Adipose tissue (tissue), 3 donors: ENCODE results near the gene ELF5. TPM values are rescaled to one million over a fixed set of nuclear protein-coding genes. Genes with fewer than 3 reads are reported as not detected.

ENCODE experiments used
- H3K27ac ChIP-seq: one replicate; pipeline ENCODE4 v1.5.1; 2013; ENCODE audit warnings: low read depth, low read length
- WGBS, 3 donors: extraction: QIAGEN DNeasy Blood & Tissue Kit; methylation state at CpG; one replicate each; pipeline ENCODE4 v1.1.7; 2013; 5-methylcytosine and 5-hydroxymethylcytosine counted together
- polyA plus RNA-seq, 3 donors: library from polyadenylated mRNA; stranded (reverse); fragments of 200-250 nt; gene quantifications; one replicate each; pipeline ENCODE4 v1.2.3, GENCODE V29; 2013
- donor health status: healthy with polysubstance abuse.
- donor health status: Bipolar disorder and iron deficiency.
- donor health status: healthy.

Gene ELF5
- polyA plus RNA-seq = under 1 TPM in 2 of 3 donors, not detected in 1; 0.06 to 0.14 TPM

DNA sequence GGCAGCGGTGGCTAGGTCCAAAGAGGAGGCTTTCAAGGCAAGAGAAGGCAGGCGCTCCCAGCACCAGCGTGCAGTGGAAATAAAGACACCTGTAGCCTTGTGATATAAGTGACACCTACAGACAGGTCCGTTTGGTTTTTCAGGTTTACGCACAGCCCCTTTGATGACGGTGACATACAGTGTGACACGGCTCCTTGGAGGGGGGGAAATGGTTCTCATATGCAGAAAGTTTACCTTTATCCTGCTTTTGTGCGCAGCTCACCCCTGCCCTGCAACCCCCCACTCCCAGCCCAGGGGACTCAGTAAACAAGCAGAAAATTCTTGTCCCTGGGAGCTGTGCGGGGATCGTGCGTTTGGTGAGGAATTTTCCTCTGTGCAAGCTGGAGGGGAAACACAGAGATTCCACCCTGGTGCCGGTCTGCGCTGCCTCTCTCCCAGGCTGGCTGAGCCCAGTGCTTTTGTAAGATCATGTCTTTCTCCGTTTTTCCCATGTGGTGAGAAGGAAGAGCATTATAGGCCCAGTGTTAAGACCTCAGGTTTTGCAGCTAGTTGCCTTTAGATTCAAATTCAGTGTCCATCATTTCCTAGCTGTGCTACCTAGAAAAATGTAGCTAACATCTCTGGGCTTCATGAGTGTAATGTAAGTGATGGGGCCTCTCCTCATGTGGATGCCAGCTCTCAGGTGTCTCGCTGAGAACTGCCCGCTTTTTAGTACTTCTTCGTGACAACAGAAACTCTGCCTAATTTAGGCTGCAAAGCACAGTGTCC lies at the start of gene ELF5:
Gene ELF5 (minus strand): TSS at position 113 of the 768 bp plus-strand sequence. CDS start 8,045 bp downstream, outside the sequence.
- H3K27ac ChIP-seq = no peak within 1 kb of the TSS
- 52 to 81% (median 77%) methylated on average over 17 of the region's 17 CpGs for WGBS, 3 donors

DNA sequence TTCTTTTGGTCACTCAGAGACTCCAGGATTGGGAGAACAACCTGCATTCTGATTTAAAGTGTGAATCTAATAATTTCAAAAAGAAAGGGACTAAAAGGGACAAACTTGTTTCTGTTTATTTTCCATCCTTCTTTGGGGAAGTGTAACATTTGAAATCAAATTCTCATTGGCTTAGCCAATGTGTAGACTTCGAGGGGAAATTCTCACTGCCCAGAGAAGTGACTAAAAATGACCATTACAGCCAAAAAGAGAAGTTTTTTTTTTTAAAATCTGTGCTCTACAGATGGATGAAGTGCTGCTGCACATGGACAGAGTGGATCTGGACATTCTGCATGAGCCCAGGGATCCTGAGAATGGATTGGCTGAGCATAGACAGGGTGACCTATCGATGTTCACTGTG lies 49.4 kb upstream of the ELF5 start:
- WGBS, 3 donors = 68 to 85% (median 79%) methylated on average over 2 of the region's 2 CpGs
- no peak overlapping the region for H3K27ac ChIP-seq

DNA sequence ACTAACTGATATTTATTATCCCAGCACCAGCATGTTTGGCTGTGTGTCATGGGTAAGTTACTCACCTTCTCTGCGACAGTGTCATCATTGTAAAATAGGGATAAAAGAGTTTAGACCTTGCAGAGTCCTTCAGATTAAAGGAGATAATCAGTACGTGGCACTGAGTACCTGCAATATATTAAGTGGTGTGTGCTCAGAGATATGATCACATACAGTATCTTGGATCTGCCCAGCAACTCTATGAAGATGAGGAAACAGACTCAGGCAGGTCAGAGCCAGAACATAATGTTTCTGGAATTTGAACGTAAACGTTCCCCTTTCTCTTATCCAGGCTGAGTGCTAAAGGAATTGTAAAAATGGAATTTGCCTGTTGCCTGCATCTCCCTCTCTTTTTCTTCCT lies 46.9 kb upstream of the ELF5 start:
- no peak overlapping the region for H3K27ac ChIP-seq
- WGBS, 3 donors = 68 to 80% (median 76%) methylated on average over 4 of the region's 4 CpGs

DNA sequence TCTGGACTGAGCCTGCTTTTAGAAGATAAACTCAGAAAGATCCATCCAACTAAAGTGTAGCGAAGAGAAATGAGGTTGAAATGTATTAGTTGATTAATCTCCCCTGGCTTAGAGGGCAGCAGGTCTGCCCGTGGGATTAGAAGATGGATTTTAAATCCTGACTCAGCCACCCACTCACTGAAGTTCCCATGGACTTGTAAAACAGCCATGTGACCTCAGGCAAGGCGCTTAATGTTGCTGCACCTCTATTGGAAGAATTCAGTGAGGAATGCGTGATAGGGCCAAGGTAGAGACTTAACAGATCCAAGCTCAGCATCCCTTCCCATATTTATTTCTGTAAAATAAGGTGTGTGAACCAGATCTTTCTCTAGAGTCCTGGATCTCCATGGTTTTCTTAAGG lies 45.1 kb upstream of the ELF5 start:
- whole genome bisulfite sequencing, 3 donors = 77 to 91% (median 81%) methylated on average over 4 of the region's 4 CpGs
- H3K27ac ChIP-seq = no peak overlapping the region

DNA sequence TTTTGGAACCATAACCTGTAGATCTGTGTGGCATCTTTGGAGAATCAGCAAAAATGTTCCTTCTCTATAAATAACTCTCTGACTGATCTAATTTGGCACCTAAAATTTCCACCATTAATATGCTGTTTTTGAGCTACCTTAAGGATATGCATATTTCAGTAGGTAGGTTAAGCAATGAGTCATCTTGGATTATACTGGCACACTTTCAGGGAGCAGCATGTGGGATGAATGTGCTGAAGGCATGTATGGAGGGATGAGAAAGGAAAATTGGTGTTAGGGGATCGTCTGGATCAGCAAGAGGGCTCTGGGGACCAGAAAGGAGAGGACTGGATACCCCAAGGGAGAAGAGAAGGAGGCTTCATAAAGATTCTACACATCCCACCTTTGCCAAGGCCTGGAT lies 44.6 kb upstream of the ELF5 start:
- H3K27ac ChIP-seq = no peak overlapping the region
- WGBS, 3 donors = 43 to 52% (median 50%) methylated on average over 1 of the region's 1 CpG

DNA sequence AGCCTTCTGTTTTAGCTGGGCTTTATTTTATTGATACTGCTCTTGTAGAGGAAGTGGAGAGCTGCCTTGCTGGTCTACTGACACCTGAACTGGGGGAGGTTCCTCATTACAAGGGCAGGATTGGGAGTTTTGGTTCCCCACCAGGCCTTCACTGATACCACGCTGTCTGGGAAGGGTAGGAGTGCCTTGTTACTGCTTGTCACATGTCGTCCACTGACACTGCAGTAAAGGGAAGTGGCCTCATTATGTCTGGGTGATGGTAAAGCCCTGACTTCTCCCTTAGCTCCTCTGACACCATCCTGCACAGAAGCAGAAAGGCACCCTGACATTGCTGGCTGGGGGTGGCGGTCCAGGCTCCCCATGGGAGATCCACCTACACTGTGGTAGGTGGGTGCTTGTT lies 38.7 kb upstream of the ELF5 start:
- 52 to 83% (median 53%) methylated on average over 3 of the region's 3 CpGs for WGBS, 3 donors
- no peak overlapping the region for H3K27ac ChIP-seq

DNA sequence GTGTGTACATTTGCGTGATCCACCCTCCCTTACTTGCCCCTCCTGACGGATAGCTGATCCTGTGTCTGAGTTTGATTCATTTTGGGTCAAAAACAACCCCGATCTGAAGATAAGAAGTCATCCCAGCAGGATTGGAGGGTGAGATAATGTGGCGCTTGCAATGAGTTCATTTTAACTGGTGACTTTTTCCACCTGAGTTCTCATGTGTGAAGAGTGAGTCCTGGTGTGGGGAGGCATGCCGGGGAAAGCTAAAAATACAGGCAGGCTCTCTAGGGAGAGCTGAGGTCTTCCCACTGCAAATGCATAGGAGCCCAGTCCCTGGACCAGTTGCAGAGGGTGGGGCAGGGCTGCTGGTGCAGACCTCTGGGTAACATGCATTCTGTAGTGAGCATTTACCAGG lies 35.7 kb upstream of the ELF5 start:
- H3K27ac ChIP-seq = no peak overlapping the region
- 61 to 63% (median 61%) methylated on average over 5 of the region's 5 CpGs for WGBS, 3 donors

DNA sequence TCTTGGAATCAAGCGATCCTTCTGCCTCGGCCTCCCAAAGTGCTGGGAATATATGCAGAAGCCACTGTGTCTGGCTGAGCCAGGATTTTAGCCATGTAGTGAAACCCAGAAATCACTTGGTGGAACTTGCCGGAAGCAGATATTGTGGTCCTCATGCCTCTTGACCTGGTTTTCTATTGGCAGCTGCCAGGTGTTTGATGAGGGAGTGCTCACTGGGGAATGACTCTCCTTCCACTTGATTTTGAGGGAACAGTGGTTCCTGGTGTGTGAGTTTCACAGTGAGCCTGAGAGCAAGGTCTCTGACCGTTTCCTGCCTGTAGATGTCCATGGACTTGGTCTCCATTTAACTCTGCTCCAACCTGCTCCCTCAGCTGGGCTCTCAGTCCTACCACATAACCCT lies 34.7 kb upstream of the ELF5 start:
- WGBS, 3 donors = 83 to 92% (median 85%) methylated on average over 4 of the region's 4 CpGs

DNA sequence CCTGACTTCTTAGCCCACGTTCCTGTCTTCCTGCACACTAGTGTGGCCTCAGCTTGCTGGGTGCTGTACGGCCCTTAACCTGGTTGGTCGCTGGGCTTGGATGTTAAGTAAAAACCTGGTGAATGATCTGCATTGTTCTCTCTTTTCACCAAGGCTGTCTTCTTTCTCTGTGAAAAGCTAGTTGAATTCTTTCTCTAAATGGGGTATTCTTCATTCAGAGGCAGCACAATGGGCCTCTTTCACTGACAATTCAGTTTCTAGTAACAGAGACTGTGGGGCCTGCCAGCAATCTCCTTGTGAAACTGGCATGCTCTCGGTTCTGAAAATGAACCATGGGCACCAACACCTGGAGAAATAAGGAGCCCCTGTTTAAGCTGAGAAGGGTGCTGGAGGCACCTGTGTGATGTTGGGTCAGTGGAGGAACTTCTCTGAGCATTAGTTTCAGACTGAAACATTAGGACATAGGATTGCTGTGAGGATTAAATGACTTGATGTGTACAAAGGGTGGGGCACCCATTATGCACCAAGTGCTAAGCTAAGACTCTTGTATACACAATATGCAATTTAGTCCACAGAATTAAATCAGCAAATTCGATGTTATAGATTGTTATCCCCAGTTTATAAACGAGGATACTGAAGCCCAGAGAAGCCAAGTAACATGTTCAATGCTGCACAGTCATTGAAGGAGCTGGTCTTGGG lies 33.1 kb upstream of the ELF5 start:
- WGBS, 3 donors = 53 to 74% (median 70%) methylated on average over 6 of the region's 6 CpGs
- no peak overlapping the region for H3K27ac ChIP-seq

More for the DNA sequence above, 34.7 kb upstream of the ELF5 start:
- no peak overlapping the region for H3K27ac ChIP-seq

DNA sequence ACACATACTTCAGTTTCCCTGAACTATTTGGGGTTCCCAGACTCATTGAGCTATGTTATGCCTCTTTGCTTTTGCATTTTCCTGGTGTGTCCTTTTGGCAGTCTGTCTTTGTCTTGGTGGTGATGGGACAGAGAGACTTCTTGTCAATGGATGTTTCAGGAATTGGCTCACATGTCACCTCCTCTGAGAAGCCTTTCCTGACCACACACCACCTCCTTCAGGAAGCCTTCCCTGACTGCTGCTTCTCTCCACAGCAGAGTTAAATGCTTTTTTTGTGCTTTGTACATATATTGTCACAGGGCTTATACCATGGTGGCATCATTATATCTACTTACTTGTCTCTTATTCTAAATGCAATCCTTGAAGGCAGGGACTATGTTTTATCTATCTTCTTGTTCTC lies 28.5 kb upstream of the ELF5 start:
- H3K27ac ChIP-seq = no peak overlapping the region

DNA sequence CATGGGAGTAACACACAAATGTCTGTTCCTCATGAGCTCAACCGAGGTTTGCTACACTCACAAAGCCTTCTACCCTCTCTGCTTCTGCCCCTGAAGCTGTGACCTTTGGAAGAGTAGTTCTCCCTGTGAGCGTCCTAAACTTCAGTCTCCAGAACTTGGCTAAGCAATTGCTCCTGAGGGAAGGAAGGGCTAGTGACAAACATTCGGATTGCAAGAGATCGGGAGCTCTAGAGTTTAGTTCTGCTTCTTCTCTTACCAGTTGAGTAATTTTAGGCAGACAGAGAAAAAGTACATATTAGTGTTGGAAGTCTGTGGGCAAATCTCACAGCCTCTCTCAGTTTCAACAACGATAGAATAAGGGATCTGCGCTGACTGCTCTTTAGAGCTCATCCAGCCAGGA lies 27.3 kb upstream of the ELF5 start:
- no peak overlapping the region for H3K27ac ChIP-seq
- WGBS, 3 donors = 68 to 84% (median 69%) methylated on average over 6 of the region's 6 CpGs

DNA sequence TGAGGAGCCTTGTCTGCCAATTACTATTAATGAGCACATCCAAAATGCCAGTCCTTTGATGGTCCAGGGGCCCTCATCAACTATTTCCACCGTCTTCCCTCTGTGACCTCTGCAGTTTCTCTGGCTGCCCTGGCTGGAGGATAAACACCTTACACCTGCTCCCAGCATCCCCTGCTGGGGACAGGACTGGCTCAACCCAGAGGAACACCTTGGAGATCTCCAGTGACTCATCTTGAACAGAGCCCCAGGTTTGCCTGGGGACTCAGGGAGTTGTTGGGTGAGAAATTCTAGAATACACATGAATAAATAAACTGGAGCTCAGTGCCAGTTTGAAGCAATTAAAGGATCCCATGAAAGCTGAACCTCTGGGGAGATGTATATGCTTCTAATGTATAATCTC lies 24.0 kb upstream of the ELF5 start:
- no peak overlapping the region for H3K27ac ChIP-seq
- WGBS, 3 donors = 58 to 77% (median 60%) methylated on average over 1 of the region's 1 CpG

DNA sequence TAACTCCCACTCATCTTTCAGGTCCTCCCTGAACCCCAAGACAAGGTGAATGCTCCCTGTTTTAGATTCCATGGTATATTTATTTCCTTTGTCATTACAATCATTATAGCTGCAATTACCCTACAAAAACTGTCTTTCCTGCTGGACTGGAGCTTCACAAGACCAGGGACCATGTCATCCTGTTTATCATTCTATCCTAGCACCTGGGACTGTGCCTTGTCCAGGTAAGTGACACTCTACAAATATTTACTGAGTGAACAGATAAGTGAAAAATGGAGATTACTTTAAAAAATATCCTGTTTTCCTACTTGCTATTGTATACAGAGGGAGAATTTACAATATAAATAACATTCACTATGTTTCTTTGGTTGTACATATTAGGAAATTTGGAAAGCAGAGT lies 22.5 kb upstream of the ELF5 start:
- H3K27ac ChIP-seq = no peak overlapping the region

DNA sequence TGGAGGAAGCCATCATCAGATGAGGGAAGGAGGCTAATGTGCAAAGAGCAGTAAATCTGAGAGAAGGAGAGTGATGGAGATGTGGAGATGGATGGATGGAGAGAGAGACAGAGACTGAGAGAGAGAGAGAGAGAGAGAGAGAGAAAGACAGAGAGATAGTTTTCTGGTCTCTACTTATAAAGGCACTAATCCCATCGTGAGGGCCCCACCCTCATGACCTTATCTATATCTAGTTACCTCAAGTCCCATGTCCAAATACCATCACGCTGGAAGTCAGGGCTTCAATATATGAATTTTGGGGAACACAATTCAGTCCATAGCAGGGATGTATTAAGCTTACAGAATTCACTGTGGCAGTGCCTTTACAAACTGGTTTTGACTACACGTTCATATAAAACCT lies 21.2 kb upstream of the ELF5 start:
- 85 to 95% (median 88%) methylated on average over 3 of the region's 3 CpGs for WGBS, 3 donors
- H3K27ac ChIP-seq = no peak overlapping the region

DNA sequence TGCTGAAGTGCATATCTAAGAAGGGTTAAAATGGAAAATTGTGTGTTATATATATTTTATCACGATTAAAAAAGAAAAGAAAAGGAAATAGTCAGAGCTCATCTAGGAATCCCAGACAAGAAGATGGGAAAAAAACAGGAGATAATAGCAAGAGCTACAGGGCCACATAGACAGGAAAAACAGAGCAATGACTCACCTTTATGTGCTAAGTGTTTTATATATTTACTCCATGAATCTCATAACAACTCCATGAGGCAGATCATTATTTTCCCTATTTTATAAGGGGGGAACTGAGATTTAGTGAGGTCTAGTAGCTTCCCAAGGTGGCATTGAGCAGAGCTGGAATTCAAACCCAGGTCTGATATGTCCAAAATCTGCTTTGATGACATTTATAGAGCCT lies 18.1 kb upstream of the ELF5 start:
- H3K27ac ChIP-seq = no peak overlapping the region
- WGBS, 3 donors = 58 to 59% (median 59%) methylated on average over 1 of the region's 1 CpG

DNA sequence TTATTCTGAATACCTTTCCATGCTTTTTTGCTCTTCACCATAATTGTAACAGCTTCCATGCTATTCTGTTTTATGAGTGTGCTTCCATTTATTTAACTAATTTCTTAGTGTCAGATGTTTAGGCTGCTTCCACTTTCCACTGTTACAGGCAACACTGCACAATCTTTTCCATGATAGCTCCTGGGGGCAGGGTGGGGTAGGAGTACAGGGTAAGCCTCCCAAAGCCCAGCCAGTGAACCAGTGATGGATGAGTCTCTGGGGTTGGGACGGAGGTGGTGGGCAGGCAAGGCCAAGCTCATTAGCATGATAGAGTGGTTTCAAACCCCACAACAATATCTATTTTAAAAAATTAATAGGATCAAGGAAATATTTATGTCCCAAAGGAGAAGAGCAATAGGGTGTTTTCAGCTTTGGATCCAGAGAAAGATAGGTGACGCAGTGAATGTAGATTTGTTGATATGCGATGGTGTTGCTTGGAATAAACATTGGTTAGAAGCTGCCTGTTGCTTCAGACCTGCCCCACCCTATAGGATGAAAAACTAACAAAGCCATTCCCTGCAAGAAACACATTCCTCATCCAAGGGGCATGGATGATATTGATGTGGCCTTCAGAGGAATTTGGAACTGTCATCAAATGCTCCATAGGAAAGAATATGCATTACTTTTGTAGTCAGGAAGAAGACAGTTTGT lies 17.1 kb upstream of the ELF5 start:
- WGBS, 3 donors = 67 to 94% (median 93%) methylated on average over 3 of the region's 3 CpGs
- H3K27ac ChIP-seq = no peak overlapping the region

DNA sequence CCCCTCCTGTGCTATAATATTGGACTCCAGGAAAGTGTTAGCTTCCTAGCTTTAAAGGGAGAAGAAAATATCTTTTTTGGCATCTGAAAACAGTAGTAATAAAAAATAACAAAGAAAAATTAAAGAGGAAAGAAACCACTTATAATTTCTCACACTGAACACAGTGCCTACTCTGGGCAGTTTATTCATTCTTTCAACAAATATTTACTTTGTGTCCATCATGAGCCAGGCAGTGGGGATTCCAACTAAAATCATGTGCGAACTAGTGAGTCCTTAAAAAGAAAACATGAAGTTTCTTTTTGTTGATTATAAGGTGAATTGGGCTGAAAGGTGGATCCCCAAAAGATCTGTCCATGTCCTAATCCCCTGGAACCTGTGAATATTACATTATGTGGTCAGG lies 16.0 kb upstream of the ELF5 start:
- 36 to 87% (median 62%) methylated on average over 1 of the region's 1 CpG for WGBS, 3 donors
- no peak overlapping the region for H3K27ac ChIP-seq

DNA sequence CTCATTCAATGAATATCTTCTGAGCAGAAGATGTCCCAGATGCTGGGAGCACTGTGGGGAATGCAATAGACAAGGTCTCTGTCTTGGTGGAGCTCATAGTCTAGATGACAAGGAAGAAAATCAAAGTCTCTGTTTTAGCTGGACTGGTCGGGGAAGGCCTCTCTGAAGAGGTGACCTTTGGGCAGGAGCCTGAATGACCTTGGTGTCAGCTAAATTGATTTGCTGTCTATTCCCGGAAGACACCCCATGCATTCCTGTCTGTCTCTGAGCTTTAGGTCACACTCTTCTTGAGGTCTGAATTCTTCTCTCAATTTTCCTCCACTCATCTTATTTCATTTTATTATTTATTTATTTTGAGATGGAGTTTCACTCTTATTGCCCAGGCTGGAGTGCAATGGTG lies 14.5 kb upstream of the ELF5 start:
- WGBS, 3 donors = 69 to 81% (median 77%) methylated on average over 2 of the region's 2 CpGs
- no peak overlapping the region for H3K27ac ChIP-seq

DNA sequence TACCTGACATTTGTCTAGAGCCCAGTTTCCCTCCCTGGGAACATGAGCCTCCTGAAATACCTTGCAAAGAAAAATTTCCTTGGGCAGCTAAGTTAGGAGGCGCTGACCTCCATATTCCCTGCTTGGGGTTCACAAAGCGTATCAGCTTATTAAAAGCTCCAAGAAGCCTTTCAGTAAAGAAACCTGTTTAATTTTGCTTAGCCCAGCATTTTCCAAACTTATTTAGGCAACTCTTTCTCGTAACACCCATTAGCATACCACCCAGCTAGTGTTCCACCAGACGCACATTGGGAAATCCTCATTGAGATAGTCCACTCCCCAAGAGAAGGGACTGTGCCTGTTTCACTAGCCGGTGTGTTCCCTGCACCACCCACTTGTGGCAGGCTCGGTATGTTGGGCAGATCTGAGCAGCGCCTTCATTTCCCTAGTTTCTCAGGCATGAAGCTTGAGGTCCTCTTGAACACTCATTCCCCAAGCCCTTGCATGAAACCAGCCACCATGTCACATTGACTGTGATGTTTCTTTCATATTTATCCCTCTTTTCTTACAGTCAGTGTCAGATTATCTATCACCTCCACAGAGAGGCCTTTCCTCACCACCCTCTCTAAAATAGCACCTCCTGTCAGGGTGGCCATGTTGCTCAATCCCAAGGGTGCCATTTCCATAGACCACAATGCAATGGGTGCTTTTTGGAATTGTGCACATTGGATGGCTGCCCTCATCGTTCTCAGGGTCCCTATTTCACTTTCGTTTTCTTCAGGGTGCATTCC lies 12.5 kb upstream of the ELF5 start:
- 85 to 90% (median 86%) methylated on average over 9 of the region's 9 CpGs for WGBS, 3 donors
- no peak overlapping the region for H3K27ac ChIP-seq
